IPS DF 19.7 (cell line): ENCODE data around the gene TMEM154.

Experiments
- DNase-seq: peaks from one replicate; pipeline ENCODE4 v3.0.0-alpha.2; 2013; ENCODE audit warnings: low read depth, low spot score

Gene TMEM154

DNA sequence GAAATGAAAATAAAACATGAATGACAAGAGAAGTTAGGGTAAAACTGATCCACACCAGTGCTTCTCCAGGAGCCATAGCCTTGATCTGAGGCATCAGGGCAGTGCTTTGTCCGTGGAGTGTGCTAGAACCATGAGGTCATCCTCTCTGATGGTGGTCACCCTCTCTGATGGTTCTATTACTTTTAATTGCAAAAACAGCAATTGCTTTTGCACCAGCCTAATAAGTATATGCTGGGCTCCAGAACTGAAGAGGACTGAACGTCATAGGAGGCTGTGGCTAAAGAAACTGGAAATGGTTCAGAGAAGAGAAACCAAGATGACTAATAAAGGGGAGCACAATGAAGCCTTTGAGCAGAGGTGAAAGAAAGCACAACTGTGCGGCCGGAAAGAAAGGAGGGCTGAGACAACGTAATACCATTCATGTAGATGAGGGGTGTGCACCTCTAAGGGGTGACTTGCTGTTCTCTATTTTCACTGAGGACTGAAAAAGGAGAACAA, 17.0 kb upstream of the TMEM154 start:
- DNase-seq: no peak

DNA sequence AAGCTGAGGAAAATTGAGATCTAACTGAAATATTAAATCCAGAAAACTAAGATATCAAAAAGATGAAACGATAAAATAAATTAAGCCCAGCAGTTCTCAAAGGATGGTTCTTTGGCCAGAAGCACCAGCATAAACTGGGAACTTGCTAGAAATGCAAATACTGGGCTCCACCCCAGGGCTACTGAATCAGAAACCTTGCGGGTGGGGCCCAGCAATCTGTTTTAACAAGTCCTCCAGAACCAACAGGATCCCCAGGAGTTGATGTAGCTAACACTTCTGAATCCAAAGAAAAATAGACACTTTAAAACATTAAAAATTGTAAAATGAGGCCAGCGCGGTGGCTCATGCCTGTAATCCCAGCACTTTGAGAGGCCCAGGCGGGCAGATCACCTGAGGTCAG, 14.1 kb upstream of the TMEM154 start:
- DNase-seq: no peak

DNA sequence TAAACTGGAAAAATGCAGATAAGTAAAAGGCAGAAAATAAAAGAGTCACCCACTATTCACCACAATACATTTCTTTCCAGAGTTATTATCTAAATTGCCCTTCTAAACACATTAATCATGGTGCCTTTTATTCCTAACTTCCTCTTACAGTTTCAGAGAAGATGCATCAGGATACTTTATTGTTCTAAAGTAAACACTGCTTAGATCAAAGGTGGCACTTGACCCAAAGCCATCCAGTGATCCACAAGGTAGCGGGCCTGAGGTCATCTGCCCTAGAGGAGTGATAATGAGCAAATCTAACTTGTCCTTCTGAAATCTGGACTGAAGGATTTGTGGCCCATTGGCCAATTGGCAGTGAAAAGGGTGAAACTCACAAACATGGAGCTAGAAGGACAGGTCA, 12.0 kb upstream of the TMEM154 start:
- DNase-seq: no peak

- DNase-seq: no peak
Measured at GRCh38 chr4:152690706-152691651, 11.2 kb upstream of the TMEM154 start.

DNA sequence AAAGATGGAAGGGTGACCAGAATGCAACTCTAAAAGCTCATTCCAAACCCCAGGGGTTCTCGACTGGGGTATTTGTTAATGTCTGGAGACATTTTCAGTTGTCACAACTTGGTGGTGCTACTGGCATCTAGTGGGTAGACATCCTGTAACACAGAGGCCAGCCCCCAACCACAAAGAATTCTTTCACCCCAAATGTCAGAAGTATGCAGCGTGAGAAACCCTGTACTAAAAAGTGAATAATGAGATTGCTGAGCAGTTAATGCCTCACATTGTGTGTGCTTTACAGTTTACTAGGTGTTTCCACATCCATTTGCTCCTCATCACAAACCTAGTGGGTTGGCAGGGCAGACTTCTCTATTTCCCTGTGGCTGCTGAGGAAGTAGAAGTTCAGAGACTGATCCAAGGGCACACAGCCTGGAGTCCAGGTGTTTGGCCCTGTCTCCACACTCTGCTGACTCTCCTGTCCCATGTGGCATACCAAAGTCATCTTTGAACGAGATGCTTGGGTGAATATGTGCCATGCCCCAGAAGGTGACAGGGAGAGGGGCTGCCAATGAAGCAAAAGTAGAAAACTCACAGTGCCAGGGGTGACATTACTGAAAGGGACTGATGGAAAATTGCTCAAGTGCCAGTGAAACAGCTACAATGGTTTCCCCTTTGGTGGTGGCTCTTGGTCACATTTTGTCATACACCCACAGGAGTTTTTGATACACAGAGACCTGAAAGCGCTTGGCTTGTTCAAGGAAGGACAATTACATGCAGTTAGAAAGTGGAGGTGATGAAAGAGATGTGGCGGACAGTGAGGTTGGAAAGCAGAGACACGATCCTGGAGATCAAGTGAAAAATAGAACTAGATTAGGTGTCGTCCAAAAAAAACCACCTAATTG, 10.1 kb upstream of the TMEM154 start:
- no peak for DNase-seq

DNA sequence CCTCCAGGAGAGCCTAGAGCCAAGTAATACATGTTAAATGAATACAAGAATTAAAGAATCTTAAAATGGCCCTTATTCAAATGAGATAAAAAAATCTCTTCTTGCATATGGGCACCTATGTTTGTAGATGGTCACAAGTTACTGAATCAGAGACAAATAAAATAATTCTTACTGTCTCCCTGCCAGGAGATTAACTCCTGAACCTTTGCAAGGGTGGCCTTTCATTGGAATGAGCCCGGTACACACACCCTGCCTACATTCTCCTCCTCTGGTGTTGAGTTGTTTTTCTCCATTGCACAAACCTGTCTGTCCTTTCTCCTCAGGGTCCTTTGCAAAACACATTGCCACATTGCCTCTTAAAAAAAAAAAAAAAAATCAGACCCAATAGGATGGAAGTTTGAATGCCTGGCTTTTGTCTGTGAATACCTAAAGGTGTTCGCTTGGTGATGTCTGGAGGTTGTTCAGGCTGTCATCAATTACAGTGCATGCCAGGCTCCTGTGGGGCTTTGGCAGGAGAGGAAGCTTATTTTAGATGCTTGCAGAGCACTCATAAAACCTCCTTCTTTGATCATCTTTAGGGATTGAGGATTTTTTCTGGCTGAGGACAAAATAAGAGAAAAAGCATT, 8.3 kb upstream of the TMEM154 start:
- DNase-seq: no peak

DNA sequence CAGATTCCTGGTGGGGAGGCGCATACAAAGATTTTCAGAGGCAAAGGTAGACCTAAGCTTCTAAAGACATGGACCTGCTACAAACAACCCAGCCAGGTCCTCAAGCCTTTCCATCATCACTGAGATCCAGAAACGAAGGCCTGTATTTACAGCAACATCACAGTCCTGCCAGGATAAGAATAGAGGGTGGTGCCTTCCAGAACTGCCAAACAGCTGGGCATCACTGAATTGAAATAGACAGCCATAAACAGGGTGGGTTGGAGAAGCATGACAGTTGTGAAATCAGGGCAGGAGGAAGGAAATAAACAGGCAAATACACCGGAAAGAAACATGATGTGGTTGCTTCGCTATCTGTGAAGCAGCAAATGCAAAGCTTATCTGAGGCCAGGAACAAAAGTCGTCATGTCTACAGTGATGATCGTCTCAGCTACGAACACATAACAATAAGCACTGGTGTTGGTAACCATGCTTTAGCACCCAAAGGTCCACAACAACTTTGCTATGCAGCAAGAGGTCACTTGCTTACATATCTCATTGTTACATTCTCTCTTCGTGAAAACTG, 6.7 kb upstream of the TMEM154 start:
- DNase-seq: no peak

- DNase-seq: no peak
Measured at GRCh38 chr4:152684587-152684986, 4.8 kb upstream of the TMEM154 start.

DNA sequence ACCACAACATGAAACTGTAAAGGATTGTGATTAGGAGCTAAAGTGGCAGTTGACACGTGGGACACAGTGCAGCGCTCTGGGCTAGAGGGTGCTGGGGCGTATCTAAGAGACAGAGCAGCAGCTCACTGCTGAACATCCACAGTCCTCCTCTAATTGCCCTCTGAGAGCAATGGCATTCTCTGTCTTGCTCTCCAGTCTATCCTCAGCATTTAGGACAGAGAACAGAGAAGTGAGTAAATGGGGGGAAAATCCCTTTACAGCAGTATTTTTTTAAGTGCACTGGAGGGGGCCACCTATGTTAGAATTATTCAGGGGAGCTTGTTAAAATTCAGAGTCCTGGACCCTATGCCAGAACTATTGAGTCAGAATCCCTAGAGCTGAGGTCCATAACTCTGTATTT, 4.2 kb upstream of the TMEM154 start:
- DNase-seq: no peak

GRCh38 chr4:152682143-152682941, 2.5 kb upstream of the TMEM154 start:
- no peak for DNase-seq

DNA sequence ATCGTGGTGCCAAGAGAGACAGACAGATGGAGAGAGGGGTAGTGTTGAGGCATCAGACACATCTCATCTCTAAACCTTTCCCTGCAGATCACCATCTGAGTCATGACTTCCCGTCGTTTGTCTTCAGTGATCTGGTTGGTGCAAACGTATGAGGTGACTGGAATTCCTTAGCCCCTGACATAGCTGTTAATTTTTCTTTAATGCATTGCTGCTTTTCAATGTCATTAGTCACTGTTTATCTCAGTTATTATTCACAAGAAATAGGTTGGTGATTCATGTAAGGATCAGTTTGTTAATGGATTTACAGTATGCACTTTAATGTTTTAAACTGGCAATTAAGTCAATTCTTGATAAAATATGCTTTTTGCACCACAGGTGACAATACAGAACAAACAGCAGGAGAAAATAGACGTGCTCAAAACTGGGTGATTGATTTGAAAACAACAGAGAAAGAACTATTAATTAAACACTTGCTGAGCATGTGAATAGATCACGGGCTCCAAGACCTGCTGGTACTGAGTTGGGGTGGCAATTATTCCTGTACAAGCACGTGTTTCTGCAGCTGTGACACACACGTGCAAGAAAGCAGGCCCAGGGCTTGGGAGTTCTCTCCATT, 1.3 kb upstream of the TMEM154 start:
- no peak for DNase-seq

- DNase-seq: no peak
Measured at GRCh38 chr4:152678841-152679240, 956 bp downstream of the TMEM154 start.

- no peak for DNase-seq
Measured at GRCh38 chr4:152677117-152677516, 2.7 kb downstream of the TMEM154 start.

GRCh38 chr4:152676052-152676854, 3.5 kb downstream of the TMEM154 start:
- no peak for DNase-seq

DNA sequence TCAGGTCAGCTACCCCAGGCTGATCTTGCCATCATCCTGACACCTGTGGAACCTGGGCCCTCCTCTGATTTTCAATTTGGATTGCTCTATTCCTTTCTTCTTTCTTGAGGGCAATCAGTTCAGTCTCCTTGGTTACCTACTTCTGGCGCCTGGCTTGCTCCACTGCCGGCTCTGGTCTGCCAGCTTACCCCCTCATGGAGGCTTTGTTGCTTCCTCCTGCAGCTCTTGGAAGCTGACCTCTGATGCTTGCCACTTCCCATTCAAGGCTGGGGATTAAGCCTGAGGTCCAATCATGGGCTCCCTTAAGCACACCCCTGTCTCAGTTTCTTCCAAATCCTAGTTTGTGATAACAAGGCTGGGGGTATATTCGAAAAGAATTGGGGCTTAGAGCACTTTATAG, 5.4 kb downstream of the TMEM154 start:
- DNase-seq: no peak

GRCh38 chr4:152673489-152673888, 6.3 kb downstream of the TMEM154 start:
- DNase-seq: no peak

GRCh38 chr4:152672206-152673092, 7.3 kb downstream of the TMEM154 start:
- DNase-seq: no peak

DNA sequence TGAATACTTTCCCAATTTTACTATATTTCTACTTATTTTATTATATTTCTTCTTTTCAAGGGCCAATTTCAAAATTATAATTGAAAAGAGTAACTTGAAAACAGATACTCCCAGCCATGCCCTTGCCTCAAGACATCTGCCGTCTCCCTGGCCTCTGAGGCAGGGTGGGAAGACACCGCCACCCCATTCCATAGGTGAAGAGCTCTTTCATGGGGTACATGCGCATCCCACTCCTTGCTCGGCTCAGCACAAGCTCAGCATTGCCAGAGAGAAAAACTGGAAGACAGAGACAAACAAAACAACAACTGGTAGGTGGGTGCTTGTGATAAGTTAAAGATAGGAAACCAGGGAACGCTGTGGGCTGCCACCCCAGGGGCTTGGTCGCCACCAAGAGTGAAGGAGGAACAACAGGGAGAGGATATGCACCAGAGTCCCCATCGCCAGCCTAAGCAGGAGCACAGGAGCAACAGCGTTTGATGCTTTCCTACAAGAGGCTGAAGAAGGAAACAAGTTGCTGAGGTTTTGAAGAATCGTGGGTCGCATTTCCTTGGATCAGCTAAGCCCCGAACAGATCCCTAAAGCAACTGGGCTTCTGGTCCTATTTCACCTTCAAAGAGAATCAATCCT, 11.3 kb downstream of the TMEM154 start:
- no peak for DNase-seq
